ENCODE measurements around the gene SCFD2. TPM values are rescaled to one million over a fixed set of nuclear protein-coding genes. Genes with fewer than 3 reads are reported as not detected.

The SCFD2 gene
- total RNA-seq, 1 experiment from 2014 or later = 7.4 TPM

DNA sequence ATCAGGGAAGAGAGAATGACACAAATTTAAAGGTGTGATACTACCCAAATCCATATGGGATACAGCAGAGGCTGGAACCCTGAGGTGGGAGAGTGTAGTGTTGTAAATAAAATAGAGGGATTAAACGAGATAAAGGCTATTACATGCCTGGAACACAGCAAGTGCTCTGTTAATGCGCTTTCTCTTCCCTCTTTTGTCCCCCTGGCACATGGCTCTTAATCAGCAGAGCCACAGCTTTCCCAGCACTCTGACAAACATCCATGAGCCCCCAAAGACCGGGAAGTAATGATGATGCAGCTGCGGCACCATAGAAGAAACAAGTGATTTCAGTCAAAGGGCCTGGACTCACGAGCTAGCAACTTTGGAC is 417.8 kb downstream of the SCFD2 start:
- TF ChIP-seq, protein P1, sequence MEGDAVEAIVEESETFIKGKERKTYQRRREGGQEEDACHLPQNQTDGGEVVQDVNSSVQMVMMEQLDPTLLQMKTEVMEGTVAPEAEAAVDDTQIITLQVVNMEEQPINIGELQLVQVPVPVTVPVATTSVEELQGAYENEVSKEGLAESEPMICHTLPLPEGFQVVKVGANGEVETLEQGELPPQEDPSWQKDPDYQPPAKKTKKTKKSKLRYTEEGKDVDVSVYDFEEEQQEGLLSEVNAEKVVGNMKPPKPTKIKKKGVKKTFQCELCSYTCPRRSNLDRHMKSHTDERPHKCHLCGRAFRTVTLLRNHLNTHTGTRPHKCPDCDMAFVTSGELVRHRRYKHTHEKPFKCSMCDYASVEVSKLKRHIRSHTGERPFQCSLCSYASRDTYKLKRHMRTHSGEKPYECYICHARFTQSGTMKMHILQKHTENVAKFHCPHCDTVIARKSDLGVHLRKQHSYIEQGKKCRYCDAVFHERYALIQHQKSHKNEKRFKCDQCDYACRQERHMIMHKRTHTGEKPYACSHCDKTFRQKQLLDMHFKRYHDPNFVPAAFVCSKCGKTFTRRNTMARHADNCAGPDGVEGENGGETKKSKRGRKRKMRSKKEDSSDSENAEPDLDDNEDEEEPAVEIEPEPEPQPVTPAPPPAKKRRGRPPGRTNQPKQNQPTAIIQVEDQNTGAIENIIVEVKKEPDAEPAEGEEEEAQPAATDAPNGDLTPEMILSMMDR (IDR thresholded peaks at IDR 0.05) = no peak
- TF ChIP-seq TCF7L2 (IDR thresholded peaks at IDR 0.05; ENCODE audit: low read depth, low read length) (no peak), POLR2AphosphoS5 (IDR thresholded peaks at IDR 0.05; ENCODE audit: low read depth, low read length) (no peak), SIN3A (IDR thresholded peaks at IDR 0.05; ENCODE audit: borderline replicate concordance, insufficient read depth, low read depth, low read length) (no peak)
- TF ChIP-seq, protein P2, sequence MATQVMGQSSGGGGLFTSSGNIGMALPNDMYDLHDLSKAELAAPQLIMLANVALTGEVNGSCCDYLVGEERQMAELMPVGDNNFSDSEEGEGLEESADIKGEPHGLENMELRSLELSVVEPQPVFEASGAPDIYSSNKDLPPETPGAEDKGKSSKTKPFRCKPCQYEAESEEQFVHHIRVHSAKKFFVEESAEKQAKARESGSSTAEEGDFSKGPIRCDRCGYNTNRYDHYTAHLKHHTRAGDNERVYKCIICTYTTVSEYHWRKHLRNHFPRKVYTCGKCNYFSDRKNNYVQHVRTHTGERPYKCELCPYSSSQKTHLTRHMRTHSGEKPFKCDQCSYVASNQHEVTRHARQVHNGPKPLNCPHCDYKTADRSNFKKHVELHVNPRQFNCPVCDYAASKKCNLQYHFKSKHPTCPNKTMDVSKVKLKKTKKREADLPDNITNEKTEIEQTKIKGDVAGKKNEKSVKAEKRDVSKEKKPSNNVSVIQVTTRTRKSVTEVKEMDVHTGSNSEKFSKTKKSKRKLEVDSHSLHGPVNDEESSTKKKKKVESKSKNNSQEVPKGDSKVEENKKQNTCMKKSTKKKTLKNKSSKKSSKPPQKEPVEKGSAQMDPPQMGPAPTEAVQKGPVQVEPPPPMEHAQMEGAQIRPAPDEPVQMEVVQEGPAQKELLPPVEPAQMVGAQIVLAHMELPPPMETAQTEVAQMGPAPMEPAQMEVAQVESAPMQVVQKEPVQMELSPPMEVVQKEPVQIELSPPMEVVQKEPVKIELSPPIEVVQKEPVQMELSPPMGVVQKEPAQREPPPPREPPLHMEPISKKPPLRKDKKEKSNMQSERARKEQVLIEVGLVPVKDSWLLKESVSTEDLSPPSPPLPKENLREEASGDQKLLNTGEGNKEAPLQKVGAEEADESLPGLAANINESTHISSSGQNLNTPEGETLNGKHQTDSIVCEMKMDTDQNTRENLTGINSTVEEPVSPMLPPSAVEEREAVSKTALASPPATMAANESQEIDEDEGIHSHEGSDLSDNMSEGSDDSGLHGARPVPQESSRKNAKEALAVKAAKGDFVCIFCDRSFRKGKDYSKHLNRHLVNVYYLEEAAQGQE (IDR thresholded peaks at IDR 0.05; ENCODE audit: insufficient read depth in 1 of 2, low read depth in 2 of 2, low read length in 1 of 2) = no peak
- no peaks in the 10 kb centered on the region for H3K36me3 ChIP-seq (ENCODE audit: control insufficient read depth, insufficient read depth, low read length)
- no peak for DNase-seq (ENCODE audit: low read depth, low spot score)
- ATAC-seq = no peak
- no peaks in the 10 kb centered on the region for H3K9me3 ChIP-seq (ENCODE audit: control insufficient read depth, insufficient read depth, low read depth, low read length)
- no peak overlapping the region for H3K4me3 ChIP-seq (ENCODE audit: low read depth in 2 of 2, low read length in 2 of 2)
- ChIA-PET POLR2A (no interaction called here), CTCF (no interaction called here)
- in situ Hi-C loops (cut with HindIII; ENCODE audit: low pct_unique_long_range_greater_than_20kb, low sequenced_read_pairs) (no loop called here), intact Hi-C loops (cut with micrococcal nuclease; ENCODE audit: unreplicated experiment) (no loop called here)
- H3K4me1 ChIP-seq (ENCODE audit: control insufficient read depth, insufficient read depth, low read length) = no peaks in the 10 kb centered on the region
- H3K27ac ChIP-seq (ENCODE audit: low read length) = no peak overlapping the region
- BruUV-seq (replicated peaks) = no TSS peak
- no peaks in the 10 kb centered on the region for H3K27me3 ChIP-seq (ENCODE audit: control insufficient read depth, insufficient read depth, low read length)

DNA sequence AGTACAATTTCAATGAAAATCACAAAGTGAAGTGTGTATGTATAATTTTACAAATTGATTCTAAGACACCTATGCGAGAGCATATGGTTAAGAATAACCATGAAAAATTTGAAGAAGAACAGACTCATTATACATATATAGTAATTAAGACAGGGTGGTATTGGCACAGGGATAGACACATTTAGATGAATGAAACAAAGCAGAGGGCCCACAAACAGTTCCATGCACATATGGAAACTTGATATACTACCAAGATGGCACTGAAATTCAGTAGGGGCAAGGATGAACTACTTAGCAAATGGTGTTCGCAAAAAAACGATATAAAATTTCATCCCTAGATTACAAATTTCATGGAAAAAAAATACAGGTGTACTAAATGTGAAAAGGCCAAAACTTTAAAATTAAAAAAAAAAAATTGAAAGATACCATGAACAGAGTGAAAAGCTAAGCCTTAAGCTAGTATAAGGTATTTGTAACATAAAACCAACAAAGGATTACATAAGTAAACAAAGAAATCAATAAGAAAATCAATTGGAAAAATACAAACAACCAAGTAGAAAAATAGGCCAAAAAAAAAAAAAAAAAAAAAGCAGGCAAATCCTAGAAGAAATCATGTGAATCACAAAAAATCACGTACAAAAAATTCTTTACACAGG is 418.3 kb downstream of the SCFD2 start:
- Histone ChIP-seq H3K4me3 (ENCODE audit: low read depth in 2 of 2, low read length in 2 of 2) (no peak overlapping the region), H3K27me3 (ENCODE audit: control insufficient read depth, insufficient read depth, low read length) (no peaks in the 10 kb centered on the region), H3K36me3 (ENCODE audit: control insufficient read depth, insufficient read depth, low read length) (no peaks in the 10 kb centered on the region), H3K4me1 (ENCODE audit: control insufficient read depth, insufficient read depth, low read length) (no peaks in the 10 kb centered on the region), H3K9me3 (ENCODE audit: control insufficient read depth, insufficient read depth, low read depth, low read length) (no peaks in the 10 kb centered on the region), H3K27ac (ENCODE audit: low read length) (no peak overlapping the region)
- DNase-seq (ENCODE audit: low read depth, low spot score) (no peak), ATAC-seq (no peak)
- intact Hi-C loops (cut with micrococcal nuclease; ENCODE audit: unreplicated experiment) (no loop called here), in situ Hi-C loops (cut with HindIII; ENCODE audit: low pct_unique_long_range_greater_than_20kb, low sequenced_read_pairs) (no loop called here)
- BruUV-seq (replicated peaks) = no TSS peak
- CTCF ChIA-PET = no interaction called here
- TF ChIP-seq, protein P2 (IDR thresholded peaks at IDR 0.05; ENCODE audit: insufficient read depth in 1 of 2, low read depth in 2 of 2, low read length in 1 of 2) = no peak
- POLR2A ChIA-PET = no interaction called here
